C4-2B (cell line): ENCODE measurements around the gene GSK3B.

Source experiments
- H3K27ac ChIP-seq: fragments of 450-650 bp; 2 replicates; pipeline ENCODE4 v1.5.1; 2017
- CTCF ChIP-seq: fragments of 450-650 bp; conservative IDR thresholded peaks from 2 replicates; pipeline ENCODE4 v1.5.1; 2017; ENCODE audit warnings: mild to moderate bottlenecking
- ZFX ChIP-seq: fragments of 450-650 bp; IDR thresholded peaks from 2 replicates; pipeline ENCODE4 v1.6.1; 2017

Gene GSK3B

GRCh38 chr3:119790369-119790768, 303.9 kb downstream of the GSK3B start:
- H3K27ac ChIP-seq = no peak overlapping the region
- TF ChIP-seq ZFX (no peak), CTCF (no peak)

GRCh38 chr3:119786409-119786808, 307.8 kb downstream of the GSK3B start:
- no peak for TF ChIP-seq ZFX
- TF ChIP-seq CTCF = no peak
- H3K27ac ChIP-seq = peak overlapping the region; percentile 60; the same call in 1 of the 2 replicates

GRCh38 chr3:119783883-119784282, 310.4 kb downstream of the GSK3B start:
- H3K27ac ChIP-seq = no peak overlapping the region
- TF ChIP-seq ZFX = no peak
- no peak for TF ChIP-seq CTCF

- no peak overlapping the region for H3K27ac ChIP-seq
- TF ChIP-seq ZFX (no peak), CTCF (no peak)
Measured at GRCh38 chr3:119783255-119783654, 311.0 kb downstream of the GSK3B start.

GRCh38 chr3:119782460-119782859, 311.8 kb downstream of the GSK3B start:
- no peak for TF ChIP-seq CTCF
- TF ChIP-seq ZFX = no peak
- H3K27ac ChIP-seq = no peak overlapping the region

GRCh38 chr3:119781330-119782198, 312.7 kb downstream of the GSK3B start, which contains the start of gene NR1I2:
TSS of gene NR1I2 (plus strand) at chr3:119782101.
- no peak within 1 kb of the TSS for H3K27ac ChIP-seq
- TF ChIP-seq ZFX = no peak
- TF ChIP-seq CTCF = no peak; the same call in 1 of the 2 replicates

GRCh38 chr3:119779731-119780383, 314.4 kb downstream of the GSK3B start:
- H3K27ac ChIP-seq = no peak overlapping the region
- TF ChIP-seq ZFX (no peak), CTCF (no peak)
